Ectodermal cell (in vitro differentiated cells): ENCODE data around the gene SERINC2.
"Not testable (repeated sequence)": the region's sequence is repeated elsewhere in the genome, so short reads cannot be mapped to it uniquely, and the experiment has no call there.

Source experiments
- H3K27ac ChIP-seq: 2 replicates; pipeline ENCODE4 v1.7.0; 2013; ENCODE audit warnings: mild to moderate bottlenecking, low read depth, low read length; ENCODE audit not compliant: insufficient read depth, poor library complexity, severe bottlenecking
- H3K27me3 ChIP-seq: 2 replicates; pipeline ENCODE4 v1.7.0; 2013; ENCODE audit warnings: mild to moderate bottlenecking, low read length; ENCODE audit not compliant: insufficient read depth, control insufficient read depth, poor library complexity, severe bottlenecking
- H3K36me3 ChIP-seq: one replicate; pipeline ENCODE4 v1.7.0; 2013; ENCODE audit warnings: low read length; ENCODE audit not compliant: control insufficient read depth, insufficient read depth
- H3K4me1 ChIP-seq: one replicate; pipeline ENCODE4 v1.7.0; 2013; ENCODE audit warnings: low read length; ENCODE audit not compliant: control insufficient read depth, insufficient read depth
- H3K4me3 ChIP-seq: 2 replicates; pipeline ENCODE4 v1.7.0; 2013; ENCODE audit warnings: low read depth, low read length, control low read depth; ENCODE audit not compliant: insufficient read depth
- H3K9me3 ChIP-seq: 2 replicates; pipeline ENCODE4 v1.7.0; 2013; ENCODE audit warnings: mild to moderate bottlenecking, low read length, moderate library complexity; ENCODE audit not compliant: control insufficient read depth
- WGBS, 2 experiments: methylation state at CpG; one replicate each; pipeline ENCODE4 v1.1.7; 2013; ENCODE audit warnings: missing lambda C conversion rate in 2 of 2; 5-methylcytosine and 5-hydroxymethylcytosine counted together

The SERINC2 gene

GRCh38 chr1:31383967-31384366, 29.0 kb upstream of the SERINC2 start:
- Histone ChIP-seq H3K4me1 (no peaks in the 10 kb centered on the region), H3K36me3 (no peaks in the 10 kb centered on the region), H3K27ac (no peak overlapping the region), H3K9me3 (no peaks in the 10 kb centered on the region), H3K4me3 (no peak overlapping the region), H3K27me3 (no peaks in the 10 kb centered on the region)
- WGBS, 2 experiments, result 94 to 100% methylated on average over 1 of the region's 1 CpG

GRCh38 chr1:31386576-31387243, 26.3 kb upstream of the SERINC2 start:
- not testable (repeated sequence) for H3K4me3 ChIP-seq, H3K9me3 ChIP-seq, H3K4me1 ChIP-seq, H3K27ac ChIP-seq, H3K36me3 ChIP-seq, H3K27me3 ChIP-seq
- 77 to 83% methylated on average over 8 of the region's 8 CpGs for WGBS, 2 experiments

DNA sequence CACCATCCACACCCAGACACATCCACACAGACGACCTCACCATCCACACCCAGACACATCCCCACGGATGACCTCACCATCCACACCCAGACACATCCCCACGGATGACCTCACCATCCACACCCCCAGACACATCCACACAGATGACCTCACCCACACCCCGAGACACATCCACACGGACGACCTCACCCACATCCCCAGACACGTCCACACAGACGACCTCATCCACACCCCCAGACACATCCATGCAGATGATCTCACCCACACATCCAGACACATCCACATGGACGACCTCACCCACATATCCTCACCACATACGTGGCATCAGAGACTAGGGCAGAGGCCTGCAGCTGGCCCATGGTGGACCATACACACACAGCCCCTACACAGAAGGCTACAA, 25.4 kb upstream of the SERINC2 start:
- no peaks in the 10 kb centered on the region for H3K9me3 ChIP-seq
- H3K4me1 ChIP-seq, result no peaks in the 10 kb centered on the region
- H3K36me3 ChIP-seq, result no peaks in the 10 kb centered on the region
- WGBS, 2 experiments, result 91% methylated on average over 10 of the region's 10 CpGs
- no peaks in the 10 kb centered on the region for H3K27me3 ChIP-seq
- H3K4me3 ChIP-seq, result no peak overlapping the region
- no peak overlapping the region for H3K27ac ChIP-seq

DNA sequence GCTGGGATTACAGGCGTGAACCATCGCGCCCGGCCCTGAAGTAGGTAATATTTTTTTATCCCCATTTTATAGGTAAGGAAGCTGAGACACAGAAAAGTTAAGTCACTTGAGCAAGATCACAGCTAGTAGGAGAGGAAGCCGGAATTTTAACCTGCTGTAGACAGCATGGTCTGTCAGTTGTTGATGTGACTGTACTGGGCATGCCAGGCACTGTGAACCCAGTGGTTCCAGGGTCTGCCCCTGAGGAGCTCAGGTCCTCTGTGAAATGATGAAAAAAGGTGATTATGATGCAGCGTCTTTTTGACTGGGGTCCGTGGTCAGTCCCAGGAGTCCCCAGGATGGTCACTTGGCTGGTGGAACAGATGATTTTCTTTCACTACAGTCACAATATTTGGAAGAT, 23.4 kb upstream of the SERINC2 start:
- Histone ChIP-seq H3K4me1 (no peaks in the 10 kb centered on the region), H3K9me3 (no peaks in the 10 kb centered on the region), H3K4me3 (no peak overlapping the region), H3K36me3 (no peaks in the 10 kb centered on the region), H3K27ac (no peak overlapping the region), H3K27me3 (peaks cover 6% of the 10 kb centered on the region)
- 95 to 97% methylated on average over 4 to 7 of the region's 7 CpGs for WGBS, 2 experiments

DNA sequence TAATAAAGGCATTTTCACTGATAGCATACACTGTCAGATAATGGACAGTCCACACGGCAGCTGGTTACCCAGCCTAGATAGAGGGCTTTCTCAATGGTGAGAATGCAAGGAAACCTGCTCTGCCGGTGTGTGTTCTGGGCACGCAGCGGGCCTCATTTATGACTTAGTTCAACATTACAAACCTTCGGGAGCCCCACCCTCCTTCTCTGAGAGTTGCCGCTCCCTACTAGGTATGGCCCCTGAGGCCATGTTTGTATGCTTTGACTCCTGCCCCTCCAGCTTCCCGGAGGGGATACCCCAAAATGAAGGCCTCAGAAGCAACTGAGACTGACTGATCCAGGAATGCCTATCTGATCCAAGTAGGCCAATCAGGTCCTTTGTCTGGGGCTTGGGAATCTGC, 22.9 kb upstream of the SERINC2 start:
- H3K4me3 ChIP-seq, result no peak overlapping the region
- H3K36me3 ChIP-seq, result no peaks in the 10 kb centered on the region
- H3K4me1 ChIP-seq, result no peaks in the 10 kb centered on the region
- WGBS, 2 experiments, result 88 to 90% methylated on average over 7 of the region's 7 CpGs
- H3K27me3 ChIP-seq, result peaks cover 9% of the 10 kb centered on the region
- no peaks in the 10 kb centered on the region for H3K9me3 ChIP-seq
- no peak overlapping the region for H3K27ac ChIP-seq

DNA sequence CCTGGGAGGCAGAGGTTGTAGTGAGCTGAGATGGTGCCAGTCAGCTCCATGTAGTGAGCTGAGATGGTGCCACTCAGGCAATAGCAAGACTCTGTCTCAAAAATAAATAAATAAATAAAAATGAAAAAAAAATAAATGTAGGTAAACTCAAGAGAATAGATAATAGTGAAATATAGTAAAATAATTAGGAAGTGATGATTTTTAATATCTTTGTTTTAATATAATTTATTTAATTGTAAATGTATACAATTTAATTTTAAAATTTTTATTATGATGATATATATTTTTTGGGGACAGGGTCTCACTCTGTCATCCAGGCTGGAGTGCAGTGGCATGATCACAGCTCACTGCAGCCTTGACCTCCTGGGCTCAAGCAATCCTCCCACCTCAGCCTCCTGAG, 19.6 kb upstream of the SERINC2 start:
- no peak overlapping the region for H3K27ac ChIP-seq
- H3K4me3 ChIP-seq, result no peak overlapping the region
- no peaks in the 10 kb centered on the region for H3K9me3 ChIP-seq
- H3K36me3 ChIP-seq, result no peaks in the 10 kb centered on the region
- H3K27me3 ChIP-seq, result peaks cover 16% of the 10 kb centered on the region
- H3K4me1 ChIP-seq, result no peaks in the 10 kb centered on the region

GRCh38 chr1:31394584-31395193, 18.3 kb upstream of the SERINC2 start:
- Histone ChIP-seq H3K9me3 (no peaks in the 10 kb centered on the region), H3K4me1 (no peaks in the 10 kb centered on the region), H3K4me3 (peak overlapping the region; percentile 37), H3K27me3 (peaks cover 16% of the 10 kb centered on the region), H3K27ac (no peak overlapping the region), H3K36me3 (no peaks in the 10 kb centered on the region)
- 4 to 5% methylated on average over 36 of the region's 36 CpGs for WGBS, 2 experiments

DNA sequence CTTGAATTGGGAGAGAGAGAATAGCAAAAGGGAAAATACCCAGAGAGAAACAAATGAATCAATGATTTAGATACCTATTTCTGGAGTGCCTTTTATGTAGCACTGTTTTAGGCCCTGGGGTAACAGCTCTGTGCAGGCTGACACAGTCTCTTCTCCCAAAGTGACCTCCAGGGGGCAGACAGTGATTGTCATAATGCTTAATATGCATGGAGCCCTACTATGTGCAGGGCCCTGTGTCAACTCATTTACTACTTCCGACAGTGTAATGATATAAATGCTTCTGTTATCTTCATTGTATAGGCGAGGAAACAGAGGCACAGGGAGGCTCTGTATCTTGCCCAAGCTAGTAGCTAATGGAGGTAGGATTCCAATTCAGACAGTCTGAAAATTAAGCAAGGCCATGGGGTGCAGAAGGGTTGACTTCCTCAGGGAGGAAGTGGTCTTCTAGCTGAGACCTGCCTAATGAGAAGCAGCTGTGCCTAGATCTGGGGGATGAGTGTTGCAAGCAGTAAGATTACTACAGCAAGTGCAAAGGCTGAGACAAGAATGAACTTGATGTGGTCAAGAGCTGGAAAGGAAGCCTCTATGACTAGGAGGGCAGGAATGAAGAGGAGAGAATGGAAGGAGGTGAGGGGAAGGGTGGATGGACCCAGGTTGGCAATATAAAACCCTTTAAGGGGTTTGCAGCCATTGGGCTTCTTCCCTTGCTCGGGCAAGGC, 16.2 kb upstream of the SERINC2 start:
- H3K27ac ChIP-seq, result no peak overlapping the region
- 87 to 93% methylated on average over 3 of the region's 3 CpGs for WGBS, 2 experiments
- H3K4me3 ChIP-seq, result no peak overlapping the region
- H3K9me3 ChIP-seq, result no peaks in the 10 kb centered on the region
- no peaks in the 10 kb centered on the region for H3K36me3 ChIP-seq
- peaks cover 16% of the 10 kb centered on the region for H3K27me3 ChIP-seq
- no peaks in the 10 kb centered on the region for H3K4me1 ChIP-seq

DNA sequence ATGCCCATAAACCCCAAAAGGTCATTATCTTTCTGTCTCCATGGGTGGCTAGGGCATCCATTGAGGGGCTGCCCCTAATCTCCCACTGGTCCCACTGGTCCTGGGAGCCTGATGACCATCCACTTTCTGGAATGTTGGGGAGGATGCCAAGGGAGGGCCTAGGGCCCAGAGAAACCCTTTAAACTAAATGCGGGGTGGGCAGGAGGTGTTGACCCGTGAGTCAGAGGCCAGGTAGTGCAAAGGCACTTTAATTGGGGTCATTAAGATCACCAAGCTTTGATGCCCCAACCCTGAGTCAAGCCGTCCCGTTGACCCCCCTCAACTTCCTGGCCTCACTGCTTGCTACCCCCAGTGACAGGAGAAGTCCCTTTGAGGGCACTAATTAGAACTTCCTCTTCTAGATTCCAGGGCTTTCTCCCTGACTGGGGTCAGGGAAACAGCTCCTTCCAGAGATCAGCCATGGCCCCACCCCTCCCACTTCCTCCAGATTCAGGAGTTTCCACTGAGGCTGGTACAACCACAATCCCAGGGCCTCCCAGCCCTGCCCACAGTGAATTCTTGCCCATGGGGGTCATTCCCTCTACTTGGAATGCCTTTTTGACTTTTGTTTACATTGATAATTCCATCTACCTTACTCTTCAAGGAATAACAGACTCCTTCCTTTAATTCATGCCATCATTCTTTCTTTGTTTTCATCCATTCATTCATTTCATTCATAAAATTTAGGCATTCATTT, 15.5 kb upstream of the SERINC2 start:
- H3K27ac ChIP-seq, result no peak overlapping the region
- no peaks in the 10 kb centered on the region for H3K36me3 ChIP-seq
- WGBS, 2 experiments, result 86 to 90% methylated on average over 4 of the region's 4 CpGs

DNA sequence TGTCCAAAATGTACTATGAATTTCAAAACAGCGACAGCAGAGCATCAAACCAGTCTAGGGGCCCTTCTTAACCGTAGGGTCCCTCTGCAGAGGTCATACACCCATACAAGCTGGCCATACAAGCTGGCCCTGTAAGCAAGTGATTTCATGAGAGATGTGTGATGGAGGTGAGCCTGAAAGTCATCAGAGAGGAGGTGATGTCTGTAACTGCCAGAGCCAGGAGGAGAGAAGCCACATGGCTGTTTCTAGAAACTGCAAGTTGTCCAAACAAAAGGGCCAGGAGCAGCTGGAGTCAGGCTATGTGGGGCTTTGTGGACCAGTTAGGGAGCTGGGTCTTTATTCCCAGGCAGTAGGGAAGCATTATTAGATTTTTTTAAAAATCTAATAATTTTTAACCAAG, 14.8 kb upstream of the SERINC2 start:
- 89 to 92% methylated on average over 2 of the region's 2 CpGs for WGBS, 2 experiments

More for the DNA sequence above, 15.5 kb upstream of the SERINC2 start:
- Histone ChIP-seq H3K27me3 (peaks cover 16% of the 10 kb centered on the region), H3K4me1 (no peaks in the 10 kb centered on the region), H3K4me3 (no peak overlapping the region), H3K9me3 (no peaks in the 10 kb centered on the region)

More for the DNA sequence above, 14.8 kb upstream of the SERINC2 start:
- H3K27ac ChIP-seq, result no peak overlapping the region
- H3K27me3 ChIP-seq, result peaks cover 16% of the 10 kb centered on the region
- no peak overlapping the region for H3K4me3 ChIP-seq
- no peaks in the 10 kb centered on the region for H3K9me3 ChIP-seq
- no peaks in the 10 kb centered on the region for H3K36me3 ChIP-seq
- H3K4me1 ChIP-seq, result no peaks in the 10 kb centered on the region
